ENCODE data around the gene MAP1LC3A.
A peak's percentile ranks its signal among the peaks of the same experiment; 100 is the strongest.

Gene MAP1LC3A

DNA sequence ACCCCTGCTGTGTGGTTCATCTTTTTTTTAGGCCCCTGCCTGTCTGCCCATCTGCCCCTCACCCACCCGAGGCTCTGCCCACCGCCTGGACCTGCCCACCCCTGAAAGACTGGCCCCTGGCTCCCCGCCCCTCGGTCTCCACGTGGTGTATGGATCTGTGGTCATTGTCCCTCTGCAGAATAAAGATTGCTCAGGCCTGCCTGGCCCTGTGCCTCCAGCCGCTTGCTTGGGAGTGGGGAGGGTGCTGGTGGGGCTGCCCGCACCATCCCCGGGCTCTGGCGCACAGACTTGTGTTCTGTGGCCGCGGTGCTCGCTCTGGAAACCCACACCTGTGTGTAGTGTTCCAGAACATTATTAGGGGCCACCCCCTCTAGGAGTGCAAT, 1.6 kb downstream of the MAP1LC3A start:
- Histone ChIP-seq H3K36me3 (no peaks in the 10 kb centered on the region), H3K9me3 (no peaks in the 10 kb centered on the region), H3K4me1 (no peaks in the 10 kb centered on the region), H3K27me3 (no peaks in the 10 kb centered on the region), H3K4me3 (ENCODE audit: low read depth, low read length) (no peak overlapping the region)
- DNase-seq = no peak
- TF ChIP-seq, protein P1, sequence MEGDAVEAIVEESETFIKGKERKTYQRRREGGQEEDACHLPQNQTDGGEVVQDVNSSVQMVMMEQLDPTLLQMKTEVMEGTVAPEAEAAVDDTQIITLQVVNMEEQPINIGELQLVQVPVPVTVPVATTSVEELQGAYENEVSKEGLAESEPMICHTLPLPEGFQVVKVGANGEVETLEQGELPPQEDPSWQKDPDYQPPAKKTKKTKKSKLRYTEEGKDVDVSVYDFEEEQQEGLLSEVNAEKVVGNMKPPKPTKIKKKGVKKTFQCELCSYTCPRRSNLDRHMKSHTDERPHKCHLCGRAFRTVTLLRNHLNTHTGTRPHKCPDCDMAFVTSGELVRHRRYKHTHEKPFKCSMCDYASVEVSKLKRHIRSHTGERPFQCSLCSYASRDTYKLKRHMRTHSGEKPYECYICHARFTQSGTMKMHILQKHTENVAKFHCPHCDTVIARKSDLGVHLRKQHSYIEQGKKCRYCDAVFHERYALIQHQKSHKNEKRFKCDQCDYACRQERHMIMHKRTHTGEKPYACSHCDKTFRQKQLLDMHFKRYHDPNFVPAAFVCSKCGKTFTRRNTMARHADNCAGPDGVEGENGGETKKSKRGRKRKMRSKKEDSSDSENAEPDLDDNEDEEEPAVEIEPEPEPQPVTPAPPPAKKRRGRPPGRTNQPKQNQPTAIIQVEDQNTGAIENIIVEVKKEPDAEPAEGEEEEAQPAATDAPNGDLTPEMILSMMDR (IDR thresholded peaks at IDR 0.05; ENCODE audit: low read depth, low read length) = no peak

DNA sequence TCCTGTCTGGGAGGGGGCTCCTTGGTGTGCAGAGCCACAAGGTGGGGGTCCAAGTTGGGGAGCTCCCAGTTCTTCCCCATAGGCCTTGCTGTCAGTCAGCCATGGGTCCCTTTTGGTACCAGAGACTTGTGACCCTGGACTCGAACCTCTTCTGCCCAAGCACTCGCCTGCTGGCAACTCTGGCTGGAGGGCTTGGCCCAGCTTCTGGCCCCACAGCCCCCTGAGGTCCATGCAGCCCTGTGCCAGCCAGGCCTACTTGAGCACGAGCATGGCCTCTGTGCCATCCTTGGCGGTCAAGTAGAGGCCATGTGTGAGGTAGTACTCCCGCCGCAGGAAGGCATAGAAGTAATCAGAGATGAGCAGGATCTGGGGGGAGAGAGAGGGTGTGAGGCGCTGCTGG, 2.1 kb downstream of the MAP1LC3A start:
- TF ChIP-seq, protein P1 (IDR thresholded peaks at IDR 0.05; ENCODE audit: low read depth, low read length) = no peak
- Histone ChIP-seq H3K27me3 (no peaks in the 10 kb centered on the region), H3K36me3 (no peaks in the 10 kb centered on the region), H3K9me3 (no peaks in the 10 kb centered on the region), H3K4me3 (ENCODE audit: low read depth, low read length) (no peak overlapping the region), H3K4me1 (no peaks in the 10 kb centered on the region)
- DNase-seq = no peak

DNA sequence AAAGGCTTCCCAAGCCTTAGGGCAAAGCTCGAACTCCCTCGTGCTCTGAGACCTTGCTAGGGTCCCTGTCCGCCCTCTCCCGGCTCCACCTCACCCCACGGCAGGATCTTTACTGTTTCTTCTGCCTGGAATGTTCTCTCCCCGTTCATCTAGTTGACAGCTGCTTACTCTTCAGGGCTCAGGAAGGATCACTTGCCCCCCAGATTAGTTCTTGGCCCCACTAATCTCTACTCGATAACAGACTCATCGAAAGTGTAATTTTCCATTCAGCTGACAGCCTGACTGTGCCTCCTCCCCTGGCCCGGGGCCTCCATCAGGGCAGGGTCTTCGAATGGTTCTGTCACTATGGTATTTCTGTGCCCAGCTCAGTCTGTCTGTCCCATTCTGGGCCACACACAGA, 3.1 kb downstream of the MAP1LC3A start:
- no peaks in the 10 kb centered on the region for H3K27me3 ChIP-seq
- peaks cover 7% of the 10 kb centered on the region; the same call in 1 of the 2 replicates for H3K4me1 ChIP-seq
- TF ChIP-seq, protein P1 (IDR thresholded peaks at IDR 0.05; ENCODE audit: low read depth, low read length) = no peak
- no peak overlapping the region for H3K4me3 ChIP-seq (ENCODE audit: low read depth, low read length)
- no peak for DNase-seq
- no peaks in the 10 kb centered on the region for H3K36me3 ChIP-seq
- H3K9me3 ChIP-seq = no peaks in the 10 kb centered on the region

DNA sequence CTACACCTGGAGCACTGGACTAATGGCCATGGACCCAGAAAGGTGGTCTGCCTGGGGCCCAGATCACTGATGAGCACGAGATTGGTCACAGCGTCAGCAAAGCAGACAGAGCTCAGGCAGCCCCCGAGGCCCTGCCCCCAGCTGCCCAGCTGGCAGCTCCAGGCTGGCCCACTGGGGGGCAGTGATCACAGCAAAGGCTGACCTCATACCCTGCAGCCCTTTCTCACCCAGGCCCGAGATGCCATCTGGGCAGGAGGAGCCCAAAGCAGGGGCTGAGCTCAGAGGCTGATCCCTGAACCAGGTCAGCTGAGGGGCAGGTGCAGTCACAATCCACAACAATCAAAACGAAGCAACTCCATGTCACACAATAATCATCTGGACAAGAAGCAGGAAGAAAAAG, 4.1 kb downstream of the MAP1LC3A start:
- H3K27me3 ChIP-seq = no peaks in the 10 kb centered on the region
- peaks cover 7% of the 10 kb centered on the region; the same call in 1 of the 2 replicates for H3K4me1 ChIP-seq
- TF ChIP-seq, protein P1 (IDR thresholded peaks at IDR 0.05; ENCODE audit: low read depth, low read length) = peak; percentile 53
- no peaks in the 10 kb centered on the region for H3K9me3 ChIP-seq
- no peaks in the 10 kb centered on the region for H3K36me3 ChIP-seq
- DNase-seq = peak; percentile 59
- no peak overlapping the region for H3K4me3 ChIP-seq (ENCODE audit: low read depth, low read length)

DNA sequence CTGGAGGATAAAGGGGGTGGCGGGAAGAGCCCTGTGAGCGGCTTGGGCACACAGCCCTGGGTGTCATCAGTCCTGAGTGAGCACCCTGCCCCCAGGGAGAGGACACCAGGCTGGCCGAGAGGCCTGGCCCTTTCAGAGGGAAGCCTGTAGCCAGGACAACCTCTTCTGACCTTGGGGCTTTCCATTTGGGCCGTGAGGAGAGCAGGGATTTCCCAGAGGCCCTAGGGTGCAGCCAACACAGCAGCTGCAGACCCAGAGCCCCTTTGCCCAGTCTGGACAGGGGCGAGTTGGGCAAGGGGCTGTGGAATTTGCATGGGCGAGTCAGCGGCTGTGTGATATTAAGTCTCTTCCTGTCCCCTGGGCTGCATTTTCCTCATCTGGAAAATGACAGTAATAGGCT, 6.3 kb downstream of the MAP1LC3A start:
- Histone ChIP-seq H3K4me1 (peaks cover 7% of the 10 kb centered on the region; the same call in 1 of the 2 replicates), H3K27me3 (no peaks in the 10 kb centered on the region), H3K36me3 (no peaks in the 10 kb centered on the region), H3K4me3 (ENCODE audit: low read depth, low read length) (no peak overlapping the region), H3K9me3 (no peaks in the 10 kb centered on the region)
- TF ChIP-seq, protein P1 (IDR thresholded peaks at IDR 0.05; ENCODE audit: low read depth, low read length) = no peak
- no peak for DNase-seq

DNA sequence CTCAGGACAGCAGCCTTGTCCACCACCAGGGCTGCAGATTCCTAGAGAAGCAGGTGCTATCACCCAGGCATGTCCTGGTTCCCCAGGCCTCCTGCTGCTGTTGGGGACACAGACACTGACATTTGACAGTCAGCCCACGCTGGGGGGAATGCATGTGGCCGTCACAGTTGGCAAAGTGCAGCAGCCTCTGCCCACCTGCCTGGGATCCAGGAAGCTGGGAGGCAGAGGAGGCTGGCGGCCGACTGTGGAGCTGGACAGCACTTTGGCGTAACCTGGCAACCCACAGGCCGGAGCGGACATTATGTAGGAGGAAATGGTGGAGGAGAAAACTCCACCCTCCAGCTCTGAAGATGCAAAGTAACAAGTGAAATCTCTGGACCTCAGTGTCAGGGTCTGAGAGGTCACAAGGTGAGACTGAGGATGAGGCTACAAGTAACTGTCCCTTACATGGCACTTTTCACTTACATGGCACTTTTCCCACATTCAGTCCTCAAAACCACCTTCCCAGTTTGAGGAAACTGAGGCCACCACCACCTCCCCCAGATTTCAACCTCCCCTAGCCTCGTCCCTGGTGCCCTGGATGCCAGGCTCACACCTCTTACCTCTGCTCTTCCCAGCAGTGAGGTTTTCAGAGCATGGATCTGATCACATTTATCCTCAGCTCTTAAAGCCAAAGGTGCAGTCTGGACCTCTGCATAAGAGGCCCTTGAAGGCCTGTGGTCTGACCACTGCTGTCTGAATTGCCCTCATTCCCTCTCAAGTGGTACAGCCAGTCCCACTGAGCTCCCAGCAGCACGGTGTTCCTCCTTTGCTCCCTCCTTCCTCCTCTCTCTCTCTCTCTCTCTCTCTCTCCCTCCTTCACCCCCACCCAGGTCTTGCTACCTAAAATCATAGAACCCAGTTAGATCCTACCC, 8.7 kb downstream of the MAP1LC3A start:
- Histone ChIP-seq H3K4me3 (ENCODE audit: low read depth, low read length) (no peak overlapping the region), H3K36me3 (no peaks in the 10 kb centered on the region), H3K27me3 (no peaks in the 10 kb centered on the region), H3K9me3 (no peaks in the 10 kb centered on the region), H3K4me1 (peaks cover 7% of the 10 kb centered on the region; the same call in 1 of the 2 replicates)
- TF ChIP-seq, protein P1 (IDR thresholded peaks at IDR 0.05; ENCODE audit: low read depth, low read length) = no peak
- no peak for DNase-seq
